HepG2 (cell line): Measurements from ENCODE around the gene ARF4. TPM values are rescaled to one million over a fixed set of nuclear protein-coding genes. Genes with fewer than 3 reads are reported as not detected.

Experiments
- CBX1 ChIP-seq: IDR thresholded peaks from one replicate; pipeline ENCODE4 v1.6.1; 2016; ENCODE audit warnings: antibody characterized with exemption, low read depth
- MAFF ChIP-seq: IDR thresholded peaks from 2 replicates; pipeline ENCODE4 v1.6.1; 2011; ENCODE audit warnings: low read depth, low read length, improper control_type of control experiment
- RFX1 ChIP-seq: fragments of 450-650 bp; IDR thresholded peaks from 2 replicates; pipeline ENCODE4 v1.6.1; 2017
- SYNCRIP ChIP-seq: fragments of 200-400 bp; formaldehyde crosslinking; IDR thresholded peaks from 2 replicates; pipeline ENCODE4 v1.6.1; 2018; ENCODE audit warnings: mild to moderate bottlenecking, low read depth, low read length; ENCODE audit not compliant: insufficient read depth
- ZNF318 ChIP-seq: sonication (generic); formaldehyde crosslinking; IDR thresholded peaks from 2 replicates; pipeline ENCODE4 v1.4.0; 2020; ENCODE audit warnings: mild to moderate bottlenecking, missing genetic modification reagents
- ZNF350 ChIP-seq: sonication (generic); formaldehyde crosslinking; IDR thresholded peaks from 2 replicates; pipeline ENCODE4 v1.4.0; 2020; ENCODE audit warnings: mild to moderate bottlenecking, low read depth, missing genetic modification reagents, borderline replicate concordance
- ZNF749 ChIP-seq: sonication (generic); formaldehyde crosslinking; IDR thresholded peaks from 2 replicates; pipeline ENCODE4 v1.8.0; 2022; ENCODE audit warnings: mild to moderate bottlenecking, missing genetic modification reagents, moderate library complexity, borderline replicate concordance
- polyA plus RNA-seq, 8 experiments: library from polyadenylated mRNA; depleted of rRNA in 3 of 8; stranded (reverse) in 7 of 8; unstranded in 1 of 8; fragments of >200 nt; fragmentation: Illumina TruSeq in 4 of 8; extraction: Trizol in 4 of 8; gene quantifications; 2 replicates each; pipeline versions ENCODE4 v1.2.1 to v1.2.3, GENCODE V29; 2011 to 2016; ENCODE audit warnings: low read depth in 4 of 8, missing spikeins in 1 of 8, mixed read lengths in 1 of 8; ENCODE audit not compliant: insufficient read depth in 1 of 8
- total RNA-seq, 5 experiments: library from RNA; depleted of rRNA; stranded (reverse); fragments of >200 nt; fragmentation: Illumina TruSeq; extraction: Trizol; gene quantifications; 2 replicates each; pipeline ENCODE4 v1.2.3, GENCODE V29; 2016; ENCODE audit warnings: low read depth in 1 of 5
- TF ChIP-seq, protein P1 (sequence below): sonication (generic); formaldehyde crosslinking; conservative IDR thresholded peaks from 2 replicates; pipeline ENCODE4 v1.4.0; 2020; ENCODE audit warnings: missing genetic modification reagents
- TF ChIP-seq, protein P2 (sequence below): sonication (generic); formaldehyde crosslinking; IDR thresholded peaks from 2 replicates; pipeline ENCODE4 v1.9.0; 2021; ENCODE audit warnings: missing genetic modification reagents, borderline replicate concordance
- TF ChIP-seq, protein P3 (sequence below): sonication (generic); formaldehyde crosslinking; IDR thresholded peaks from 2 replicates; pipeline ENCODE4 v1.8.0; 2022; ENCODE audit warnings: mild to moderate bottlenecking, missing genetic modification reagents
- TF ChIP-seq, protein P4 (sequence below): sonication (generic); formaldehyde crosslinking; IDR thresholded peaks from 2 replicates; pipeline ENCODE4 v1.8.0; 2022; ENCODE audit warnings: low read depth, missing genetic modification reagents

The ARF4 gene
- total and polyA plus RNA-seq, 2 of the 13 experiments (the other 11 are each of a cell fraction or from before 2014, with no cell fraction given) = 184 to 250 TPM

DNA sequence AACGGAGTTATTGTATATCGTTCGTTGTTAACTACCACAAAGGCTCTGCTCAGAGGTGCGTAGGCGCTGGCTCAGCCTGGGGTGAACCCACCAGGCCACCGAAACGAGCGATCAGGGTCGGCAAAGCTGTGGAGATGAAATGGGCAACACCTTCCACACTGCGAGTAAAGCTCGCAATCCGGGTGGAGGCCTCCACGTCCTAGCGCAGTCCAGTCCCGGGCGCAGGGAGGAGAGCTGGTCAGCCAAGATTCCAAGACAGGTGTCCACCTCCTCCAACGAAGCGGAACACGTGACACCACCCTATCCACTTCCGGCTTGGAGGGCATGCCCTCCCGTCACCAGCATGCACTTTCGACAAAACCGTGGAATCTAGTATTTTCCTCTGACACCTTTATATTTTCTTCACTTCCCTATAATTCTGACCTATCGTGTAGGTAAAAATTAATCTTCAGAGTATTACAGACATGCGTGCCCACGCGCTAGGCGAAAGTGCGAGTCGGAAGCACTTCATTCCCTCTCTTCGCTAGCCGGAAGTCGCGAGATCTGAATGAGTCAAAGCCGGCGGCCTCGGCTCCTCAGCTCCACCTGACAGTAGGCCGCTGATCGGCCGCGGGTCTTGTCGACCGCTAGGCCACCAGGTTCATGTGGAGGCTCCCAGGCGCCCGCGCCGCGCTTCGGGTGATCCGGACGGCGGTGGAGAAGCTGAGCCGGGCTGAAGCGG lies 41.2 kb downstream of the ARF4 start, which contains the start of gene PDE12 (continued):
- TF ChIP-seq ZNF318 (CRISPR knock-in tag) = peak; percentile 10; the same call in 1 of the 2 replicates
- TF ChIP-seq MAFF = no peak
- peak; percentile 79 for TF ChIP-seq CBX1
- TF ChIP-seq, protein P1, sequence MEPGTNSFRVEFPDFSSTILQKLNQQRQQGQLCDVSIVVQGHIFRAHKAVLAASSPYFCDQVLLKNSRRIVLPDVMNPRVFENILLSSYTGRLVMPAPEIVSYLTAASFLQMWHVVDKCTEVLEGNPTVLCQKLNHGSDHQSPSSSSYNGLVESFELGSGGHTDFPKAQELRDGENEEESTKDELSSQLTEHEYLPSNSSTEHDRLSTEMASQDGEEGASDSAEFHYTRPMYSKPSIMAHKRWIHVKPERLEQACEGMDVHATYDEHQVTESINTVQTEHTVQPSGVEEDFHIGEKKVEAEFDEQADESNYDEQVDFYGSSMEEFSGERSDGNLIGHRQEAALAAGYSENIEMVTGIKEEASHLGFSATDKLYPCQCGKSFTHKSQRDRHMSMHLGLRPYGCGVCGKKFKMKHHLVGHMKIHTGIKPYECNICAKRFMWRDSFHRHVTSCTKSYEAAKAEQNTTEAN (CRISPR knock-in tag) = no peak
- TF ChIP-seq, protein P2, sequence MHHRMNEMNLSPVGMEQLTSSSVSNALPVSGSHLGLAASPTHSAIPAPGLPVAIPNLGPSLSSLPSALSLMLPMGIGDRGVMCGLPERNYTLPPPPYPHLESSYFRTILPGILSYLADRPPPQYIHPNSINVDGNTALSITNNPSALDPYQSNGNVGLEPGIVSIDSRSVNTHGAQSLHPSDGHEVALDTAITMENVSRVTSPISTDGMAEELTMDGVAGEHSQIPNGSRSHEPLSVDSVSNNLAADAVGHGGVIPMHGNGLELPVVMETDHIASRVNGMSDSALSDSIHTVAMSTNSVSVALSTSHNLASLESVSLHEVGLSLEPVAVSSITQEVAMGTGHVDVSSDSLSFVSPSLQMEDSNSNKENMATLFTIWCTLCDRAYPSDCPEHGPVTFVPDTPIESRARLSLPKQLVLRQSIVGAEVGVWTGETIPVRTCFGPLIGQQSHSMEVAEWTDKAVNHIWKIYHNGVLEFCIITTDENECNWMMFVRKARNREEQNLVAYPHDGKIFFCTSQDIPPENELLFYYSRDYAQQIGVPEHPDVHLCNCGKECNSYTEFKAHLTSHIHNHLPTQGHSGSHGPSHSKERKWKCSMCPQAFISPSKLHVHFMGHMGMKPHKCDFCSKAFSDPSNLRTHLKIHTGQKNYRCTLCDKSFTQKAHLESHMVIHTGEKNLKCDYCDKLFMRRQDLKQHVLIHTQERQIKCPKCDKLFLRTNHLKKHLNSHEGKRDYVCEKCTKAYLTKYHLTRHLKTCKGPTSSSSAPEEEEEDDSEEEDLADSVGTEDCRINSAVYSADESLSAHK (CRISPR knock-in tag) = 0 out of 2 replicates have a peak, but pooled peaks have one; percentile 33
- TF ChIP-seq, protein P3, sequence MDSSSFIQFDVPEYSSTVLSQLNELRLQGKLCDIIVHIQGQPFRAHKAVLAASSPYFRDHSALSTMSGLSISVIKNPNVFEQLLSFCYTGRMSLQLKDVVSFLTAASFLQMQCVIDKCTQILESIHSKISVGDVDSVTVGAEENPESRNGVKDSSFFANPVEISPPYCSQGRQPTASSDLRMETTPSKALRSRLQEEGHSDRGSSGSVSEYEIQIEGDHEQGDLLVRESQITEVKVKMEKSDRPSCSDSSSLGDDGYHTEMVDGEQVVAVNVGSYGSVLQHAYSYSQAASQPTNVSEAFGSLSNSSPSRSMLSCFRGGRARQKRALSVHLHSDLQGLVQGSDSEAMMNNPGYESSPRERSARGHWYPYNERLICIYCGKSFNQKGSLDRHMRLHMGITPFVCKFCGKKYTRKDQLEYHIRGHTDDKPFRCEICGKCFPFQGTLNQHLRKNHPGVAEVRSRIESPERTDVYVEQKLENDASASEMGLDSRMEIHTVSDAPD (CRISPR knock-in tag) = peak; percentile 94
- TF ChIP-seq, protein P4, sequence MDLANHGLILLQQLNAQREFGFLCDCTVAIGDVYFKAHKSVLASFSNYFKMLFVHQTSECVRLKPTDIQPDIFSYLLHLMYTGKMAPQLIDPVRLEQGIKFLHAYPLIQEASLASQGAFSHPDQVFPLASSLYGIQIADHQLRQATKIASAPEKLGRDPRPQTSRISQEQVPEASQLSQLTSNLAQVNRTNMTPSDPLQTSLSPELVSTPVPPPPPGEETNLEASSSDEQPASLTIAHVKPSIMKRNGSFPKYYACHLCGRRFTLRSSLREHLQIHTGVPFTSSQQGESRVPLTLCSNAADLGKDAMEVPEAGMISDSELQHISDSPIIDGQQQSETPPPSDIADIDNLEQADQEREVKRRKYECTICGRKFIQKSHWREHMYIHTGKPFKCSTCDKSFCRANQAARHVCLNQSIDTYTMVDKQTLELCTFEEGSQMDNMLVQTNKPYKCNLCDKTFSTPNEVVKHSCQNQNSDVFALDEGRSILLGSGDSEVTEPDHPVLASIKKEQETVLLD (CRISPR knock-in tag) = no peak; the same call in 1 of the 2 replicates
- TF ChIP-seq SYNCRIP = no peak
- TF ChIP-seq ZNF749 (CRISPR knock-in tag) = peak; percentile 90
- peak; percentile 91 for TF ChIP-seq ZNF350
- no peak for TF ChIP-seq RFX1
